HG03139 (cell line): ENCODE data around the gene ZNF490.
A peak's percentile ranks its signal among the peaks of the same experiment; 100 is the strongest.
"Not testable (repeated sequence)": the region's sequence is repeated elsewhere in the genome, so short reads cannot be mapped to it uniquely, and the experiment has no call there.

Experiments
- ATAC-seq: cut with Tn5 transposase; IDR thresholded peaks from one replicate; pipeline ENCODE4 v1.9.1; 2021; ENCODE audit not compliant: unreplicated experiment

ZNF490 gene

GRCh38 chr19:12610540-12611360, at the start of gene ZNF490, which contains the start of gene ZNF791:
ZNF490 (minus strand) TSS chr19:12610813; CDS start chr19:12610680, 133 bp downstream.
ZNF791 (plus strand) TSS chr19:12610920; CDS start chr19:12611080, 160 bp downstream.
- ATAC-seq, result peak; percentile 61

- no peak for ATAC-seq
These were observed 47.4 kb upstream of the ZNF490 start for GRCh38 chr19:12657966-12658365.

DNA sequence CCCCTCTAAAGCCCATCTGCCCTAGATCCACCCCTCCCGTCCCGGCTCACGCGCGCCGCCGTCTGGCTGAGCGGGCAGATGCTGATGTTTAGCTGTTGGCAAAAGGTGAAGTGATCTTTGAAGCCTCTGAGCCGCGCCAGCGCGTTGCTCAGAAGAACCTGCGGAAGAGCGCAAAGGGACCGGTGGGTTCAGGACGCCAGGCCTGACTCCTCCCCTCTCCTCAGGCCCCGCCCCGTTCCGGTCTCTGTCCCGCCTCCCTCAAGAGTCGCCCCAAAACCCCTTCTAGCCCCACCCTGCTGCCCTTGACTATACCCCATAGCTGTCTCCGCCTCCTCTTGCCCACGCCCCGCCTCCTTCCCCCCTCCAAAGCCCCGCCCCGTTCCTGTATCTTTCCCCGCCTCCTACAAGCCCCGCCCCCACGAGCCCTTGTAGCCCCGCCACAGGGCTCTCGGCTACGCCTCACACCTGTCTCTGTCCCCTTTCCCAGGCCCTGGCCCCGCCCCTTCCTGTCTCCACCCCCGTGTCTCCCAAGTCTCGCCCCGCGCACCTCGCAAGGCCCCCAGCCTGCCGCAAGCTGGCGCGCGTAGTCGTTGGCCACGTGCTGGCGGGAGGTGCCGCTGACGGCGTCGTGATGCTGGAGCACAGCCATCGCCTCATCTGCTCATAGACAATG, 46.4 kb upstream of the ZNF490 start:
- ATAC-seq, result no peak

- ATAC-seq, result no peak
These were observed 44.9 kb upstream of the ZNF490 start for GRCh38 chr19:12655546-12655945.

DNA sequence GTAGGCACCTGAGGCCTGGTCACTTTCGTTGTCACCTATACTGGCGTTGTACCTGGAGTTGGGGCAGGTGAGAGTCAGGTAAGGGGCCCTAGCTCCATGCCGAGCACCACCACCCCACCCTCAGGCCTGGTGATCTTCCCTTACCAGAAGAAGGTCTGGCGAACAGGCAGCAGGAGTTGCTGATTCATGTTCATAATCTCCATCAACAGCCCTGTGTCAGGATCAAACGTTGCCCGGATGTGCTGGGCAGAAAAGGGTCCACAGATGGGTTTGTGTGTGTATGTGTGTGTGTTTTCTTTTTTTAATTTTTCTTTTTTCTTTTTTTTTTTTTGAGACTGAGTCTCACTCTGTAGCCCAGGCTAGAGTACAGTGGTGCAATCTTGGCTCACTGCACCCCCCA, 41.6 kb upstream of the ZNF490 start:
- no peak for ATAC-seq

DNA sequence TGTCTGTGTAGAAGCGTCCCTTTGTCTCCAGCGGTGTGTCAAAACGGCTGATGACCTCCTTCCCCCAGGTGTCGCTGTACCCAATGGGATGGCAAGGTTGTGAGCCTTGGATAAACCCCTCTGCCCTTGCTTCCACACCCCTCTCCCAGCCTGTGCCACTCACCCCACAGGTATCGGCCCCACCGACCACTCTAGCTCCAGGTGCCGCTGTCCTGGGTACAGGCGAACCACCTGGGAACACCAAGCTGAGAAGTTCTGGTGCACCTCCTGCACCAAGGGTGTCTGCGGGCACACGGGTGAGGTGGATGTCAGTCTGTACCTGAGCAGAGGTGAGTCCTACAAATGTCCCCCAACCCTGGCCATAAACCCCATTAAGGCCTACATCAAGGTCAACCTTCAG, 39.3 kb upstream of the ZNF490 start:
- no peak for ATAC-seq

GRCh38 chr19:12648088-12648487, 37.5 kb upstream of the ZNF490 start:
- ATAC-seq, result no peak

GRCh38 chr19:12647490-12648071, 37.0 kb upstream of the ZNF490 start:
- ATAC-seq, result no peak

- no peak for ATAC-seq
These were observed 36.4 kb upstream of the ZNF490 start for GRCh38 chr19:12647047-12647446.

- ATAC-seq, result no peak
These were observed 35.9 kb upstream of the ZNF490 start for GRCh38 chr19:12646551-12646950.

DNA sequence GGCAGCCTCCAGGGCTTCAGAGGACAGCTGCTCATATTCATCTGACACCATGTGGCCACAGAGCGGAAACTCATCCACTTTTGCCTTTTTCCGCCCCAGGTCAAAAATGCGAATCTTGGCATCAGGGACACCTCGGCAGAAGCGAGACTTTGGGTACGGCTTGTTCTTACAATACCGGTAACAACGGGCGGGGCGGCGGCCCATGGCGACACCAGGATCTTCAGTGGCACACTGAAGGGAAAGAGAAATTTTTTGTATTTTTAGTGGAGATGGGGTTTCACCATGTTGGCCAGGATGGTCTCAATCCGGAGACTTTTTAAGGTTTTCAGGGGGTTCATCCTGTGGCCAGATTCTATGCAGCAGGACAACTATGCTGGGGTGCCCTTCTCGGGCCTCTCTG, 33.1 kb upstream of the ZNF490 start:
- not testable (repeated sequence) for ATAC-seq

- ATAC-seq, result no peak
These were observed 31.9 kb upstream of the ZNF490 start for GRCh38 chr19:12642506-12642905.

DNA sequence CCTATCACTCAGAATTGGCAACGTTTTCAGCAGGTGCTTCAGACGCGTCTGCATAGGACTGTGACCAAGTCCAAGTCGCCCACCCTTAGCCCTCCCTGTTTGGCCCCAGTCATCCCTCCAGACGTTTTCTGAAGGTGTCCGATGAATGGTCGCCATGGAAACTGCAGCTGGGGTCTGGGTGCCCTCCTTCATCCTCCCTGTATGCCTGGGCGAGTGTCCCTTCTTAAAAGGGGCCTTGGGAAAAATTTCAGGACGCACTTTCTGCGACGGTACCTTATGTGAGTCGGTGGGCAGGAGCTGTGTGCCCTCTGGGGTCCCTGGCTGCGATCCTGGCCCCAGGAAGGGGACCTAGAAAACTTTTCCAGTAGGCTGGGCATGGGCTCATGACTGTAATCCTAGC, 30.8 kb upstream of the ZNF490 start:
- no peak for ATAC-seq

DNA sequence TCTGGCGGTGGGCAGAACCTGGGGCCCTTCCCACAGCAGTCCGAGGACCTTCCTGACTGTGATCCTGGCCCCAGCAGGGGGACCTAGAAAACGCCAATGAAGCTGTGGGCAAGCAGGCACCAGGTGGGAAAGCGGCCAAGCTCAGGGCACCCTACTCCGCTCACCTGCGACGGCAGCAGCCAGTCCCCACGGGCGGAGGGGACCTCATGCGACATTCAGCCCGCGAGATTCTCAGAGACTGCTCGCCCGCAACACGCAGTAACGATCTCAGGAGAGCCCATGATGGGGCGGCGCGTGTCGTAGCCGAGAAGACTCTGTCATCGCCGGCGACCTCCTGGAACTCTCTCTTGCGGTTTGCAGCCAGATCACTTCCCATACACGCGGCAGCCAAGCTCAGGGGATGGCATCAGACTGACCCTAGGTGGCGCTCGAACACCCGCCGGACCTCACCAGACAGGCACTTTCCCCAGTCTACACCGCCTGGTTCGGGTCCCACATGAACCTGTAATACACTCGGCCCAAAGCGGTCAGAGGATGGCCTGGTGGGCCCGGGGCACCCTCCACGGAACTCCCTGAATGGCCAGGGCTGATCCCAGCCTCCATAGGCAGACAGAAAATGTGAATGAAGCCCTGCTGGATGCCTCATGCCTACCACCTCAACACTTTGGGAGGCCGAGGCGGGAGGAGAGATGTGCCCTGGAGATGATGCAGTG, 29.4 kb upstream of the ZNF490 start:
- no peak for ATAC-seq

GRCh38 chr19:12638611-12639182, 28.1 kb upstream of the ZNF490 start:
- ATAC-seq, result no peak

- ATAC-seq, result no peak
These were observed 26.0 kb upstream of the ZNF490 start for GRCh38 chr19:12636631-12637030.

GRCh38 chr19:12629215-12629614, 18.6 kb upstream of the ZNF490 start:
- ATAC-seq, result no peak

GRCh38 chr19:12628040-12629022, 17.7 kb upstream of the ZNF490 start:
- no peak for ATAC-seq

DNA sequence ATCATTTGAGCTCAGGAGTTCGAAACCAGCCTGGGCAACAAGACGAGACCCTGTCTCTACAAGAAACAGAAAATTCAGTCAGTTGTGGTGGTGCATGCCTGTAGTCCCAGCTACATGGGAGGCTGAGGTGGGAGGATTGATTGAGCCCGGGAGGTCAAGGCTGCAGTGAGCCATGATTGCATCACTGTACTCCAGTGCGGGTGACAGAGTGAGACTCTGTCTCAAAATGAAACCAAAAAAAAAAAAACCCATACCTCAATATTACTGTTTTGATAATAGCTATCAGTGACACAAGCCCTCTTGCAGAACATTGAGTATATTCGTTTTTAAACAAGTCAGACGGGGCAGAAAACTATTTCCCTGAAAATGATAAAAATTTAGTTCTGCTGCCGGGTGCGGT, 16.3 kb upstream of the ZNF490 start:
- ATAC-seq, result no peak
